Activated naive CD4-positive, alpha-beta T cell treated with anti-CD3 and anti-CD28 coated beads for 36 hours (primary cell): ENCODE measurements around the gene SLC44A2. TPM values are rescaled to one million over a fixed set of nuclear protein-coding genes. Genes with fewer than 3 reads are reported as not detected.
A peak's percentile ranks its signal among the peaks of the same experiment; 100 is the strongest.
"Not testable (repeated sequence)": the region's sequence is repeated elsewhere in the genome, so short reads cannot be mapped to it uniquely, and the experiment has no call there.

ENCODE experiments used
- CTCF ChIA-PET: fragments of 350-600 bp; sonication (Branson Sonifier 250); formaldehyde crosslinking; loops from one replicate; lab custom pipeline; 2021; ENCODE audit warnings: antibody characterized with exemption; lab: Charles Lee
- DNase-seq: peaks from one replicate; pipeline ENCODE4 v3.0.0-alpha.2; 2020
- H3K27ac Mint-ChIP-seq: one replicate; pipeline ENCODE4 v1.8.0; 2021; ENCODE audit warnings: mild to moderate bottlenecking, mixed read lengths
- H3K27me3 Mint-ChIP-seq: one replicate; pipeline ENCODE4 v1.8.0; 2021; ENCODE audit warnings: low read depth, mixed read lengths
- H3K36me3 Mint-ChIP-seq: one replicate; pipeline ENCODE4 v1.8.0; 2021; ENCODE audit warnings: low read depth, mixed read lengths
- H3K4me1 Mint-ChIP-seq: one replicate; pipeline ENCODE4 v1.8.0; 2021; ENCODE audit warnings: low read depth, mixed read lengths
- H3K4me3 Mint-ChIP-seq: one replicate; pipeline ENCODE4 v1.8.0; 2021; ENCODE audit warnings: mild to moderate bottlenecking, moderate library complexity, mixed read lengths
- H3K9me3 Mint-ChIP-seq: one replicate; pipeline ENCODE4 v1.8.0; 2021; ENCODE audit warnings: mixed read lengths
- intact Hi-C: fragments of 100-400 bp; cut with micrococcal nuclease; formaldehyde crosslinking; loops from one replicate; pipeline ENCODE4 v1.15.1; 2023
- total RNA-seq, 2 experiments: library from RNA; stranded (reverse); gene quantifications; one replicate each; pipeline ENCODE4 v1.2.3, GENCODE V29; 2021

The SLC44A2 gene
- total RNA-seq, 2 experiments from 2014 or later = 81.5 to 83.2 TPM

DNA sequence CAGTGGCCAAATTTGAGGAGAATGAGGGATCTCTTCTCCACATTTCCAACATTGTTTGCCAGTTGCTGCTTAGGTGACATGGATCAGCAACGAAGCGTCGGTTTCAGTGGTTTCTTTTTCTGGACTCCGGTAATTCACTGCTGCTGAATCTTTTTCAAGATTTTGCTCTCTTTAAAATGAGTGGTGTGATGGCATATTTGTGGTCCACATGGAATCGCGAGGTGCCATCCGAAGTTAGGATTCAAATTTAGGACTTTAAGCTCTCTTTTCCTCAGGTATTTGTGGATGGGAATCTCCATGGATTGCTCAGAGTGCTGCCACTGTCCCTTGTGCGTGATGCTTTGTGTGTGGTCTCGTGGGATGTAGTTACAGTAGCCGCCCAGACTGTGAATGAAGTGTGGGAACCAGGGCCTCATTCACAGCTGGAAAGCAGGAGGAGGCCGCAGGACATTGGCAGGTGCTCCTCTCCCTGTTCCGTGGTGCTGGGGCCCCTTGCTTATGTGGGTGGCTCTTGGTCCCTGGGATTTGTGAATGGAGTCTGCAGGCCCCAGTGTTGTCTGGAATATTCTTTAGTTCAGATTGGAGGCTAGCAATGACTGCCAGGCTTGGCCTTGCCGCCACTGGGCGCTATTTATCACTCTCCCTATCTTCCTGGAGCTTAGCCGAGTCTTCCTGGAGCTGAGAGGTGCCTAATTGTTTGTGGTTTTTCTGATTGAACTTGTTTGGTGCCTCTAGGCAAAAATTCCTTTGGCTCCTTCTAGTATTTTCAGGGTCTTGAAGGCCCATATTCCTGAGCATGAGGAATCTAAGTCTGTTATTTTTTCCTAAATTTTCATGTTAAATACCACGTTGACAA, 30.3 kb downstream of the SLC44A2 start:
- CTCF ChIA-PET = interaction anchor here (0.6 to 1.9 kb wide), 6 partner anchors 10 to 202 kb away, joined by 3 to 5 read pairs (median 4); no protein-coding TSS in a partner anchor
- Mint-ChIP-seq H3K27me3 (no peaks in the 10 kb centered on the region), H3K27ac (peak overlapping the region; percentile 74), H3K4me1 (peaks cover 53% of the 10 kb centered on the region), H3K9me3 (no peaks in the 10 kb centered on the region), H3K4me3 (peak overlapping the region; percentile 86), H3K36me3 (peaks cover 52% of the 10 kb centered on the region)
- peak; percentile 30 for DNase-seq
- intact Hi-C loops = loop anchor here (1.0 to 10.0 kb wide), 3 partner anchors 112 to 719 kb away; partner anchors contain the start of genes ATG4D, SWSAP1 and TMED1

DNA sequence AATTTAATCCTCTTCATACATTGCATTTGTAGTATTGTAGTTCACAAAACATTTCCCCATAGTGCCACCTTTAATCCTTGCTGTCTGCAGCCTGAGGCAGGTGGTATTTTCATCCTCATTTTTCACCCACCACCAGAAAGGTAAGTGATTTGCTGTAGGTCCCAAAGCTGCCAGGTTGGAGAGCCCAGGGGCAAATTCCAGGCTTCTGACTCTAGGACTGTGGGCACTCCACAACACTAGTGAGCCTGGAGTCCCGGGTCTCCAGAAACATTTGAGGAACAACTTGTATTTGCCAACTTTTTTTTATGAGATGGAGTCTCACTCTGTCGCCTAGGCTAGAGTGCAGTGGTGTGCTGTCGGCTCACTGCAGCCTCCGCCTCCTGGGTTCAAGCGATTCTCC, 35.0 kb downstream of the SLC44A2 start:
- Mint-ChIP-seq H3K9me3 (no peaks in the 10 kb centered on the region), H3K4me3 (no peak overlapping the region), H3K4me1 (peaks cover 64% of the 10 kb centered on the region), H3K27ac (no peak overlapping the region), H3K36me3 (peaks cover 39% of the 10 kb centered on the region), H3K27me3 (no peaks in the 10 kb centered on the region)
- CTCF ChIA-PET = no interaction called here
- no peak for DNase-seq
- intact Hi-C loops = no loop called here

DNA sequence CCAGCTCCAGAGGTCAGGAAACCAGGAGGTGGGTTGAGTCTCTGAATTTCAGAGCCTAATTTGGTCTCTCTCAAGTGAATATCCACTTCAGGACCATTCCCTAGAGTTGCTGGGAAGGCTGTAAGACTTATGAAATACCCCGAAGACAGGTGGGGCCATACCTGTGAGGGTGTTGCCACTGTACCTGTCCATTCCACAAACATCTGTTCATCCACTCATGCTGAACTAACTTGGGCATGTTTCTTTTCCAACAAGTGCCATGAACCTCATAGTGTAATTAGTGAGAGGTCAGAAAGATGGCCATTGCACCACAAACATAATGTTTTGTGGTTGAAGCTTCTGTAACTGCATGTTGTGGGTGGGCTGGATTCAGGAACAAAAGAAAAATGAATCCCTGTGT, 36.6 kb downstream of the SLC44A2 start:
- H3K4me3 Mint-ChIP-seq = no peak overlapping the region
- H3K36me3 Mint-ChIP-seq = peaks cover 30% of the 10 kb centered on the region
- peak overlapping the region; percentile 47 for H3K27ac Mint-ChIP-seq
- peaks cover 63% of the 10 kb centered on the region for H3K4me1 Mint-ChIP-seq
- intact Hi-C loops = no loop called here
- H3K27me3 Mint-ChIP-seq = no peaks in the 10 kb centered on the region
- no peak for DNase-seq
- no peaks in the 10 kb centered on the region for H3K9me3 Mint-ChIP-seq
- CTCF ChIA-PET = interaction anchor here (0.8 to 1.7 kb wide), 4 partner anchors 17 to 81 kb away, joined by 3 to 5 read pairs (median 4); no protein-coding TSS in a partner anchor

DNA sequence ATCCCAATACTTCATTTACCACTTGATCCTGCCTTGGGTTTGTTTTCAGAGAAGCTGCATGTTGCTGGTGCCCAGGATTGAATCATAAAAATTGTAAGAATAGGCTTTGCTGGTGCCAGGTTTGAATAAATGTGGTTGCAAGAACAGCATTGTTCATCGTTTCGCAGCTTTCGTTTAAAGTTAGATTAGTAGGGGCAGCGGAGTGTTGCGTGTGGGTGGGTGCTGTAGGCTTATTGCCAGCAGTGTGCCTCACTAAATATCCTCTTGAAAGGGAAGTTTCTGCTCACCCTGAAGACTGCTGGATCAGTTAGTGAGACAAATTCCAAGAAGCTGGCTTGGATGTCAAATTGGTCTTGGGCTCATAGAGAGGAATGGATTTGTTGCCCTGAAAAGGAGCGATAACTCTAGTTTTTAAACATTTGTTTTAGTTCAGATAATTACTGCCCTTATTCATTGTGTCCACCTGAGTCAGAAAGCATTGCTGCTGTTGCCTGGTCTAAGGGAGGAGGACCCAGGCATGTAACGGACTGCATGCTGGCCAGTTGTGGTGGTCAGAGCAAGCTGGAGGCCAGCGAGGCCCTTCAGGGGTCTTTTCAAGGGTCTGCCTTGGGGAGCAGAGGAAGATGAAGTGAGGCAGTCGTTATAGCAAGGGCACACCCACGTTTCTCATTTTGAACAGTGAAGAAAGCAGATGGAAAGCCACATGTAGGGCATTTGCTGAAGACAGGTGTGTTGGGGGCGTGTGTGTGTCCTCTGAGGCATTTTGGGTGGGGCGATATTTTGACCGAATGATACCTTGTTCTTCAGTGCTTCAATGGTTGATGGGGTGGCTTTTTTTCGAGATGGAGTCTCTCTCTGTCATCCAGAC, 37.3 kb downstream of the SLC44A2 start:
- Mint-ChIP-seq H3K4me1 (peaks cover 61% of the 10 kb centered on the region), H3K27ac (peak overlapping the region; percentile 47), H3K9me3 (no peaks in the 10 kb centered on the region), H3K27me3 (no peaks in the 10 kb centered on the region), H3K4me3 (no peak overlapping the region), H3K36me3 (peaks cover 25% of the 10 kb centered on the region)
- CTCF ChIA-PET = interaction anchor here (1.2 to 1.7 kb wide), 3 partner anchors 18 to 81 kb away, joined by 3 to 5 read pairs (median 5); no protein-coding TSS in a partner anchor
- no peak for DNase-seq
- intact Hi-C loops = no loop called here

DNA sequence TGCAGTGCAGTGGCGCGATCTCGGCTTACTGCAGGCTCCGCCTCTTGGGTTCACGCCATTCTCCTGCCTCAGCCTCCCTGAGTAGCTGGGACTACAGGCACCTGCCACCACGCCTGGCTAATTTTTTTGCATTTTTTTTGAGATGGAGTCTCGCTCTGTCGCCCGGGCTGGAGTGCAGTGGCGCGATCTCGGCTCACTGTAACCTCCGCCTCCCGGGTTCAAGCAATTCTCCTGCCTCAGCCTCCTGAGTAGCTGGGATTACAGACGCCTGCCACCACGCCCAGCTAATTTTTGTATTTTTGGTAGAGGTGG, 37.9 kb downstream of the SLC44A2 start:
- H3K27ac Mint-ChIP-seq, DNase-seq, H3K27me3 Mint-ChIP-seq, intact Hi-C loops, H3K9me3 Mint-ChIP-seq, H3K4me3 Mint-ChIP-seq: not testable (repeated sequence)
- peaks cover 64% of the 10 kb centered on the region for H3K4me1 Mint-ChIP-seq
- peaks cover 25% of the 10 kb centered on the region for H3K36me3 Mint-ChIP-seq
- CTCF ChIA-PET = interaction anchor here (1.2 kb wide), 1 partner anchor 39 kb away, joined by 3 read pairs; no protein-coding TSS in a partner anchor

DNA sequence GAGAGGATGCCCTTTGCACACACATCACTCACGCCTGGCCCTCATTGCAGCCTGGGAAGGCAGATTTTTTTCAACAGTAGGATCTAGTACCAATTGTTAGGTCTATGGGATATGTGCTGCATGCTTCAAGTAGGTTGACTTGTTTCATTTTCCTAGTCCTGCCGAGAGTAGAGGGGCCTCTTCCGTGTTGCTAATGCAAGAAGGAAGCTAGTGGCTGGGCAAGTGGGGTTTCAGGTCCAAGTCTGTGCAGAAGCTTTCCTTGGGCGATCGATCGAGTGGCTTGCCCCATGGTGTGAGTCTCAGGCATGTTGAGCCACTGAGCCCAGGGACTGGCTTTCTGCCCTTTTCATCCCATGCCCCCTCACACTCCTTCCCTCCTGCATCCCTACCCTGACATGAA, 42.5 kb downstream of the SLC44A2 start:
- no peak for DNase-seq
- Mint-ChIP-seq H3K4me3 (no peak overlapping the region), H3K36me3 (peaks cover 23% of the 10 kb centered on the region), H3K4me1 (peaks cover 36% of the 10 kb centered on the region), H3K27ac (peak overlapping the region; percentile 50), H3K9me3 (no peaks in the 10 kb centered on the region), H3K27me3 (no peaks in the 10 kb centered on the region)
- CTCF ChIA-PET = interaction anchor here (0.6 kb wide), 3 partner anchors 31 to 548 kb away, joined by 3 to 4 read pairs (median 4); no protein-coding TSS in a partner anchor
- intact Hi-C loops = no loop called here

DNA sequence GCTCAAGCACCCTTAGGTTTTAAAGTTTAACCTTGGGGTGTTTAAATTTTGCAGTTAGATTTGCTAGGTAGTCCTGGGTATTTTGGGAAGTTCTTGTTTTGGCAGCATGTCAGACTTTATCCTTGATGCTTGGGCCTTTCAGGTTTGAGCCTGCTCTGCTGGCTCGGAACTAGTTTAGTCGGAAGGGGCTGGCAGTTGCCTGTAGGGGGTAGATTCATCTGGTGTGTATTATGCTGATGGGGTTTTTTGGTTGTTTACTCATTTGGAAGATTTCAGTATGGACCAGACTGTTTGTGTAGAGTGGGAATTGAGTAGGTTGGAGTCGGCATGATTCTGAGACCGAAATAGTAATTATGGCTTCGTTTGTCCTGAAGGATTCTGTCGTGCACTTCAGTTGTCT, 43.9 kb downstream of the SLC44A2 start:
- CTCF ChIA-PET = no interaction called here

DNA sequence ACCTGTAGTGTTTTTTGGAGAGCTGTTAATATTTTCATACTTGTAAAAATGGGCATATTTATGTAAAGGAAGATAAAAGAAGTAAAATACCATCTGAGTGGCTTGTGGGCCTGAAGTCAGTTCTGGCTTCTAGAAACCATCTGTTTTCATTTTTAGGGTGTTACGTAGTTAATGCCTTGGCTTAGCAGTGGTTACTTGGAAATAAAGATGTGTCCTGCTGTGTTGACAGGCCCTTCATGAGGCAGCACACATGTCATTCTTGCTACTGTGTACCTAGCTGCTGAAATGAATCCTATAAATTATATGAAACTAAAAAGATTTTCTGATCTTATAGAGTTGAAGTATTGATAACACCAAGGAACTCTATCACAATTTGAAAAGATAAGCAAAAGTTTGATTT, 44.8 kb downstream of the SLC44A2 start:
- peaks cover 30% of the 10 kb centered on the region for H3K36me3 Mint-ChIP-seq
- CTCF ChIA-PET = interaction anchor here (1.2 kb wide), 1 partner anchor 29 kb away, joined by 5 read pairs; no protein-coding TSS in a partner anchor
- no peak overlapping the region for H3K27ac Mint-ChIP-seq
- intact Hi-C loops = no loop called here
- H3K9me3 Mint-ChIP-seq = no peaks in the 10 kb centered on the region
- DNase-seq = no peak
- no peaks in the 10 kb centered on the region for H3K27me3 Mint-ChIP-seq
- no peak overlapping the region for H3K4me3 Mint-ChIP-seq
- peaks cover 29% of the 10 kb centered on the region for H3K4me1 Mint-ChIP-seq

More for the DNA sequence above, 43.9 kb downstream of the SLC44A2 start:
- no peak for DNase-seq
- Mint-ChIP-seq H3K4me3 (no peak overlapping the region), H3K9me3 (no peaks in the 10 kb centered on the region), H3K27ac (peak overlapping the region; percentile 11), H3K4me1 (peaks cover 29% of the 10 kb centered on the region), H3K36me3 (peaks cover 26% of the 10 kb centered on the region), H3K27me3 (no peaks in the 10 kb centered on the region)
- intact Hi-C loops = no loop called here

DNA sequence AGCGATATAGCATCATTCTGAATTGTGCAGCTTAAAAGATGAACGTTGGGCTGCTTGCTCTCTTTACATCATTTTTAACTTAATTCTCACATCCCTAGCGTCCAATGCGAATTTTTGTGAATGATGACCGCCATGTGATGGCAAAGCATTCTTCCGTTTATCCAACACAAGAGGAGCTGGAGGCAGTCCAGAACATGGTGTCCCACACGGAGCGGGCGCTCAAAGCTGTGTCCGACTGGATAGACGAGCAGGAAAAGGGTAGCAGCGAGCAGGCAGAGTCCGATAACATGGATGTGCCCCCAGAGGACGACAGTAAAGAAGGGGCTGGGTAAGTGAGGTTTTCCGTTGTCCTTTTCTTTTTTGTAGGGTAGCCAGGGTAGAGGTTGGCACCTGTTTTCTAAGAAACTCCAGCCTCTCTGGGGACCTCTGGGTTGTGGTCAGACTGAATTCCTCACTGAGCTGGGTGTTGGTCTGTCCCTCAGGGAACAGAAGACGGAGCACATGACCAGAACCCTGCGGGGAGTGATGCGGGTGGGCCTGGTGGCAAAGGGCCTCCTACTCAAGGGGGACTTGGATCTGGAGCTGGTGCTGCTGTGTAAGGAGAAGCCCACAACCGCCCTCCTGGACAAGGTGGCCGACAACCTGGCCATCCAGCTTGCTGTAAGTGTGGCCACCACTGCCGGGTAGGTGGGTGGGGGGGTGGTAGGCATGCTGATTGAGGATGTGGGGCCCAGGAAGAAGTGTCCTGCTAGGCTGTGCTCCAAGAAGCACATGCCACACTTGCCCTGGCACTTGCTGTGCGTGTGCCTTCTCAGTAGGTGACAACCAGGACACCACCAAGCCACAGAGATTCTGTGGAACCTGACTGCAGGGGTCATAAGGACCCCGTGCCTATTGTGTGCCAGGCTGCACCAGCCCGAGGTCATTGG, 45.8 kb downstream of the SLC44A2 start:
- H3K27ac Mint-ChIP-seq = no peak overlapping the region
- peaks cover 37% of the 10 kb centered on the region for H3K36me3 Mint-ChIP-seq
- no peak overlapping the region for H3K4me3 Mint-ChIP-seq
- CTCF ChIA-PET = interaction anchor here (0.6 to 1.2 kb wide), 3 partner anchors 26 to 28 kb away, joined by 3 to 5 read pairs (median 5); no protein-coding TSS in a partner anchor
- no peak for DNase-seq
- no peaks in the 10 kb centered on the region for H3K9me3 Mint-ChIP-seq
- H3K4me1 Mint-ChIP-seq = peaks cover 25% of the 10 kb centered on the region
- H3K27me3 Mint-ChIP-seq = no peaks in the 10 kb centered on the region
- intact Hi-C loops = no loop called here

DNA sequence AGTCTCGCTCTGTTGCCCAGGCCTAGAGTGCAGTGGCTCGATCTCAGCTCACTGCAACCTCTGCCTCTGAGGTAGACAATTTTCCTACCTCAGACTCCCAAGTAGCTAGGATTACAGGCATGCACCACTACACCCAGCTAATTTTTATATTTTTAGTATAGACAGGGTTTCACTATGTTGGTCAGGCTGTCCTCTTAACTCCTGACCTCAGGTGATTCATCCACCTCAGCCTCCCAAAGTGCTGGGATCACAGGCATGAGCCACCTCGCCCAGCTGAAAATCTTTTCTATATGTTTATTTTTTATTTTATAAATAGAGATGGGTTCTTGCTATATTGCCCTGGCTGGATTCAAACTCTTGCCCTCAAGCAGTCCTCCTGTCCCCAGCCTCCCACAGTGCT, 46.6 kb downstream of the SLC44A2 start:
- CTCF ChIA-PET = interaction anchor here (1.1 kb wide), 1 partner anchor 26 kb away, joined by 5 read pairs; no protein-coding TSS in a partner anchor
- DNase-seq, H3K9me3 Mint-ChIP-seq, H3K4me3 Mint-ChIP-seq, H3K27ac Mint-ChIP-seq, intact Hi-C loops, H3K27me3 Mint-ChIP-seq: not testable (repeated sequence)
- Mint-ChIP-seq H3K36me3 (peaks cover 35% of the 10 kb centered on the region), H3K4me1 (peaks cover 18% of the 10 kb centered on the region)

DNA sequence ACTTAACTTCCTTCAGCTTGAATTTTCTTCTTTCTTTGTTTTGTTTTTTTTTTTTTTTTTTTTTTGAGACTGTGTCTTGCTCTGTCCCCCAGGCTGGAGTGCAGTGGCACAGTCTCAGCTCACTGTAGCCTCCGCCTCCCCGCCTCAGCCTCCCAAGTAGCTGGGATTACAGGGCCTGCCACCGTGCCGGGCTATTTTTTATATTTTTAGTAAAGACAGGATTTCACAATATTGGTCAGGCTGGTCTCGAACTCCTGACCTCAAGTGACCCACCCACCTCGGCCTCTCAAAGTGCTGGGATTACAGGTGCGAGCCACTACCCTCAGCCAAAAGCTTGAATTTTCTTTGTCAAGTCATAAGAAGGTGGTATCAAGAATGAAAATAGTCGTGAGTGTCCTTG, 49.9 kb downstream of the SLC44A2 start:
- peaks cover 49% of the 10 kb centered on the region for H3K36me3 Mint-ChIP-seq
- H3K4me1 Mint-ChIP-seq, H3K27me3 Mint-ChIP-seq, CTCF ChIA-PET, H3K27ac Mint-ChIP-seq, H3K4me3 Mint-ChIP-seq, DNase-seq, H3K9me3 Mint-ChIP-seq, intact Hi-C loops: not testable (repeated sequence)
